SU-DHL-6 (cell line): Measurements from ENCODE around the gene LYSMD3.

Source experiments
- H2AFZ ChIP-seq: fragments of 200-600 bp; sonication (generic); 2 replicates; pipeline ENCODE4 v1.6.1; 2014; ENCODE audit warnings: low read depth, mild to moderate bottlenecking, moderate library complexity, mixed read lengths, antibody characterized with exemption, low read length; ENCODE audit not compliant: severe bottlenecking
- H3F3A ChIP-seq: fragments of 200-600 bp; shearing (Covaris generic); 2 replicates; pipeline ENCODE4 v1.6.0; 2016; ENCODE audit warnings: antibody characterized with exemption, mild to moderate bottlenecking; ENCODE audit not compliant: insufficient read depth
- H3K27ac ChIP-seq: fragments of 200-600 bp; sonication (generic); 2 replicates; pipeline ENCODE4 v1.5.1; 2016; ENCODE audit warnings: low read depth, mild to moderate bottlenecking, low read length, moderate library complexity, mixed read lengths
- H3K27me3 ChIP-seq: fragments of 200-600 bp; sonication (generic), shearing (Covaris generic); 2 replicates; pipeline ENCODE4 v1.6.0; 2014; ENCODE audit warnings: mild to moderate bottlenecking, low read length
- H3K36me3 ChIP-seq: fragments of 200-600 bp; sonication (generic); 2 replicates; pipeline ENCODE4 v1.6.1; 2014; ENCODE audit warnings: mild to moderate bottlenecking, low read length, mixed read lengths
- H3K4me2 ChIP-seq: fragments of 300-600, 200-600 bp; shearing (Covaris generic), sonication (generic); 2 replicates; pipeline ENCODE4 v1.6.0; 2014; ENCODE audit warnings: low read length, low read depth, mild to moderate bottlenecking; ENCODE audit not compliant: poor library complexity, severe bottlenecking
- H3K4me3 ChIP-seq: fragments of 200-600 bp; sonication (generic); 2 replicates; pipeline ENCODE4 v1.5.1; 2014; ENCODE audit warnings: antibody characterized with exemption, low read length, mild to moderate bottlenecking, mixed read lengths; ENCODE audit not compliant: insufficient read depth, poor library complexity, severe bottlenecking
- H3K79me2 ChIP-seq: fragments of 200-600 bp; sonication (generic); 2 replicates; pipeline ENCODE4 v1.6.1; 2014; ENCODE audit warnings: mild to moderate bottlenecking, low read length, moderate library complexity; ENCODE audit not compliant: insufficient read depth
- H3K9ac ChIP-seq: fragments of 200-600 bp; sonication (generic); 2 replicates; pipeline ENCODE4 v1.7.0; 2014; ENCODE audit warnings: mild to moderate bottlenecking, low read length
- H3K9me2 ChIP-seq: fragments of 200-600 bp; sonication (generic); replicated peaks from 2 replicates; pipeline ENCODE4 v1.6.1; 2014; ENCODE audit warnings: low read length; ENCODE audit not compliant: insufficient read depth
- H3K9me3 ChIP-seq: fragments of 200-600 bp; sonication (generic); 2 replicates; pipeline ENCODE4 v1.6.1; 2014; ENCODE audit warnings: low read length, mixed read lengths; ENCODE audit not compliant: insufficient read depth
- H4K20me1 ChIP-seq: fragments of 200-600 bp; sonication (generic); 2 replicates; pipeline ENCODE4 v1.6.1; 2014; ENCODE audit warnings: low read depth, mild to moderate bottlenecking, antibody characterized with exemption, low read length, moderate library complexity, mixed read lengths
- CTCF ChIP-seq: fragments of 200-600 bp; sonication (generic); IDR thresholded peaks from one replicate; pipeline ENCODE4 v1.5.1; 2017; ENCODE audit warnings: antibody characterized with exemption, mild to moderate bottlenecking, low read length, moderate library complexity; ENCODE audit not compliant: insufficient read depth, poor library complexity, severe bottlenecking
- EZH2phosphoT487 ChIP-seq: fragments of 200-600 bp; sonication (generic), shearing (Covaris generic); conservative IDR thresholded peaks from 2 replicates; pipeline ENCODE4 v1.6.1; 2018; ENCODE audit warnings: mild to moderate bottlenecking, antibody characterized with exemption, low read length, moderate library complexity, mixed read lengths

The LYSMD3 gene

DNA sequence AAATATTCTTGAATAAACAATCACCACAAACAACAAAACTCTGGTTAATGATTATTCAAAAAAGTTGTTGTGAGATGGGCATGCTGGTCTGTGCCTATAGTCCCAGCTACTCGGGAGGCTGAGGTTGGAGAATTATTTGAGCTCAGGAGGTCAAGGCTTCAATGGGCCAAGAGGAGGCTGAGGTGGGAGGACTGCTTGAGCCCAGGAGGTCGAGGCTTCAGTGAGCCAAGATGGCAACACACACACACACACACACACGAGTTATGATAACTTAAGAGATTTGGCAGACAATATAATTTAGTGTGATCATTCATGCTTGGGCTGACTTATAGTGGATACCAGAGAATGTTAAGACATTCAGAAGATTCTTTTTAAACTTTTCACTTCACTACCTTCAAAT lies 14.9 kb downstream of the LYSMD3 start:
- H2AFZ ChIP-seq, result no peak overlapping the region
- H3K27me3 ChIP-seq, result no peaks in the 10 kb centered on the region
- H3K9me3 ChIP-seq, result no peaks in the 10 kb centered on the region
- H3F3A ChIP-seq, result peaks cover 22% of the 10 kb centered on the region; the same call in 1 of the 2 replicates
- no peaks in the 10 kb centered on the region for H4K20me1 ChIP-seq
- peaks cover 13% of the 10 kb centered on the region for H3K36me3 ChIP-seq
- TF ChIP-seq CTCF (no peak), EZH2phosphoT487 (no peak)
- H3K9me2 ChIP-seq, result no peaks in the 10 kb centered on the region
- H3K4me2 ChIP-seq, result no peak overlapping the region
- no peak overlapping the region for H3K27ac ChIP-seq
- no peaks in the 10 kb centered on the region for H3K79me2 ChIP-seq
- no peak overlapping the region for H3K4me3 ChIP-seq
- no peak overlapping the region for H3K9ac ChIP-seq

DNA sequence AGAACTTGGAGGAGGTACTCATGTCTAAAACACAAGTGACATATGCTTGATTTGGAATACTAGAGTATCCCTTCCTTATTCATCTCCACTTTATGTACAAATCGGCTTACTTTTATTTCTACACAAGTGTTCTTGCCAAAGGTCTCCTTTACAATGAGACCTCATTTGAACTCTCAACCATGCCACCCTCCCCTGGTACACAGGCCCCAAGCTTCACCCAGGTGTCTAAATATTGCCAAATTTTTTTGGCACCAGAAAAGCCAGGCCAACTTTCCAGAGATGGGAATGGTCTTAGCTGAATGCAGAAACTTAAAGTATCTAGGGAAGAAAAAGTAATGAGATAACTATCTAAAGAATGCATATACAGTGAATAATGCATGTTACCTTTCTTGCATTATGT lies 18.9 kb downstream of the LYSMD3 start:
- H2AFZ ChIP-seq, result no peak overlapping the region
- TF ChIP-seq CTCF, result no peak
- TF ChIP-seq EZH2phosphoT487, result no peak
- no peaks in the 10 kb centered on the region for H3K27me3 ChIP-seq
- H4K20me1 ChIP-seq, result no peaks in the 10 kb centered on the region
- no peaks in the 10 kb centered on the region for H3K9me3 ChIP-seq
- H3K9me2 ChIP-seq, result no peaks in the 10 kb centered on the region
- H3K4me3 ChIP-seq, result no peak overlapping the region
- H3F3A ChIP-seq, result peaks cover 10% of the 10 kb centered on the region; the same call in 1 of the 2 replicates
- H3K4me2 ChIP-seq, result no peak overlapping the region
- H3K9ac ChIP-seq, result no peak overlapping the region
- peaks cover 8% of the 10 kb centered on the region; the same call in 1 of the 2 replicates for H3K36me3 ChIP-seq
- no peaks in the 10 kb centered on the region for H3K79me2 ChIP-seq
- no peak overlapping the region for H3K27ac ChIP-seq

DNA sequence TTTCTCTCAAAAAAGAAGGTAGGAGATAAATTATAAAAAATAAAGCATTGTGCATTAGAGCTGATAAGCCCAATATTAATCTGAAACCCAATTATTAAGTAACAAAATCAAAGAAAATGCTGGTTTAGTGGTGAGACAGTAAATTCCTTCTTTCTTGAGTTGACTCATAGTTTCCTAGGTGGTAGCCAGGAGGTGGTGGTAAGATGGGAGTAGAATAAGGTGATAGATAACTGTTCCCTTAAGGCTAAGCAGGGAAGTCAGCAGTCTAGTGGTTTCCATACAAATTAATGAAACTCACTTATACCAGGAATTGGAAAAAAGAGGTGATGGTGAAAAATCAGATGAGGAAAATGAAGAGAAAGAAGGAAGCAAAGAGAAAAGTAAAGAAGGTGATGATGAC lies 23.2 kb downstream of the LYSMD3 start:
- H3K27me3 ChIP-seq, result no peaks in the 10 kb centered on the region
- no peaks in the 10 kb centered on the region for H3K9me3 ChIP-seq
- no peaks in the 10 kb centered on the region for H4K20me1 ChIP-seq
- no peak overlapping the region for H3K4me2 ChIP-seq
- H3K79me2 ChIP-seq, result no peaks in the 10 kb centered on the region
- peaks cover 16% of the 10 kb centered on the region; the same call in 1 of the 2 replicates for H3K36me3 ChIP-seq
- no peak overlapping the region for H3K27ac ChIP-seq
- no peak overlapping the region for H3K9ac ChIP-seq
- H3K9me2 ChIP-seq, result no peaks in the 10 kb centered on the region
- no peak overlapping the region for H2AFZ ChIP-seq
- no peak overlapping the region for H3K4me3 ChIP-seq
- no peak for TF ChIP-seq CTCF
- no peak for TF ChIP-seq EZH2phosphoT487
- peaks cover 3% of the 10 kb centered on the region; the same call in 1 of the 2 replicates for H3F3A ChIP-seq

GRCh38 chr5:90504743-90505142 lies 24.6 kb downstream of the LYSMD3 start:
- Histone ChIP-seq H3K9me3 (no peaks in the 10 kb centered on the region), H3K9me2 (no peaks in the 10 kb centered on the region), H2AFZ (no peak overlapping the region), H3K9ac (no peak overlapping the region), H3K27ac (no peak overlapping the region), H4K20me1 (no peaks in the 10 kb centered on the region; the same call in 1 of the 2 replicates), H3K4me2 (no peak overlapping the region), H3K79me2 (no peaks in the 10 kb centered on the region), H3K4me3 (no peak overlapping the region), H3K27me3 (no peaks in the 10 kb centered on the region), H3F3A (0 out of 2 replicates have a peak, but pooled peaks cover 3% of the 10 kb centered on the region), H3K36me3 (peaks cover 22% of the 10 kb centered on the region; the same call in 1 of the 2 replicates)
- TF ChIP-seq CTCF (no peak), EZH2phosphoT487 (no peak)
